ENCODE results near the gene TRMT61A.
"Not testable (repeated sequence)": the region's sequence is repeated elsewhere in the genome, so short reads cannot be mapped to it uniquely, and the experiment has no call there.

Gene TRMT61A

GRCh38 chr14:103509864-103510723 lies 18.9 kb upstream of the TRMT61A start:
- no peak for DNase-seq

DNA sequence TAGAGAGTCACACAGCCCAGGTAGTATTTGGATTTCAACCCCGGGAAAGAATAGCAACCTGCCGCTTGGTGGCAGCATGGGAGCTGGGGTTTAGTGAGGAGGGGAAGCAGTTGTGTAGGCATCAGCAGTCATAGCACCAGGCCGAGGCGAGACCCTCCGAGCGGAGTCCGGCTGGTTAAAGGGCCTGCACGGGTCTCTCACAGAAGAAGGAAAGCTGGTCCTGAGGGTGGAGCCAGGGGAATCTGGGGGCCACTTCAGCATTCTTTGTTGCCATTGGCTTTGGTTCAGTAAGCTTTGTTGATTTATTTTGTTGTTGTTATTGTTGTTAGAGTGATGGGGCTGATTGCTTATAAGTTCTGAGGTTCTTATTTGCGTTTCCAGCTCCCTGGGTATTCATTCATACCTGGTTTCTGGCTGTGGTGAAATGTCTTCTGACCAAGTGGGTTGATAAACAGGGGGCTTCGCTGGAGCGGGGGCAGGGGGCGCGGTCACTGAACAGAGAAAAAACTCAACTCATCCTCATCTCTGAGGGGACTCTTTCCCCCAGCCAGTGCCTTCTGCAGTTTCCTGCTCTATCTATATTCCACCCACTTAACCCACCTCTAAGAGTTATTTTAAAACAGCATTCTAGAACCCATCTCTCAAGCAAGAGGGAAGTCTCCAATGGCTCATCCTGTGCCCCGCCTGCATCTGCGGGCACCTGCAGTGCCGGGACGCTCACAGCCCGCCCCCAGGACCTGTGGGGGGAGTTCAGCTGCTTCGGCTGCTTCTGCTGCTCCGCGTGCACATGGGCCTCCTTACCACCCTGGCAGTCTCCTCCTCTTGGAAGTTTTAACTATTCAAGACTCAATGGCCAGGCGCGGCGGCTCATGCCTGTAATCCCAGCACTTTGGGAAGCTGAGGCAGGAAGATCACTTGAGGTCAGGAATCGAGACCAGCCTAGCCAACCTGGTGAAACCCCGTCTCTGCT lies 18.0 kb upstream of the TRMT61A start:
- no peak for DNase-seq

- DNase-seq, result not testable (repeated sequence)
These were observed 16.8 kb upstream of the TRMT61A start for GRCh38 chr14:103512180-103512579.

GRCh38 chr14:103512701-103513611 lies 16.0 kb upstream of the TRMT61A start:
- DNase-seq, result no peak

DNA sequence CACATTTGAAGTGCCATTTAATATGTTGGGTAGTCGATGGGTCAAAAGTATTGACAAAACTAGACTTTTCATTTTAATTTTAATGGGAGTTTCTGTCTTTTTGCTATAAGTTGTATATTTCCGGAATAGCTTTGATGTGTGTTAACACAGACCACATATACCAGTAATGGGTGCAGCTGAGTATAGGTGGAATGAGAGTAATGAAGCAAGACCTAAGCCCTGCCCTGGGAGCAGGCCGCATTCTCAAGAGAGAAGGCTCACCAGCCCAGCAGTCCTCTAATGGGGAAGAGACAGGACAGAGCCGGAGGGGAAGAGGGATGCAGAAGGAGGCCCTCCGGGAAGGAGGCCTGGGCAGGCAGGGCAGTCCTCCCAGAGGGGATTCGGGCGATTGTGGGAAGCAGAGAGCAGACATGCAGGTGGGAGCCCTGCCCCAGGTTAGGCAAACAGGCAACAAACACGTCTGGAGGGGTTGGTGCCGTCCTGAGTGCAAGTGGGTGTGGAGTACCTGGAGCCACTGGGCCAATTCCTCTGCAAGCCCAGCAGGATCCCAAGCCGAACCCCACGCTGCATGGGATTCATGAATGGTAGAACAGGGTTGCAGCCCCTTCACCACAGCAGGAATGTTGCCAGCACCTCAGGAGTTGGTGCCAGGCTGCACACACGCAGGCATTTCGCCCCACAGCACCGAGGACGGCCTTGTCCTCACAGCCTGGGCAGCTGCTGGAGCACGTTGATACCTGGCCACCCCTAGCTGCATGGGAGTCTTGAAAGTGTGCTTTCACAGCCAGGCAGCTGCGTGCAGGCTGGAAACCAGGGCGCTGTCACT lies 14.2 kb upstream of the TRMT61A start:
- DNase-seq, result no peak

GRCh38 chr14:103516426-103517173 lies 12.4 kb upstream of the TRMT61A start:
- DNase-seq, result no peak

DNA sequence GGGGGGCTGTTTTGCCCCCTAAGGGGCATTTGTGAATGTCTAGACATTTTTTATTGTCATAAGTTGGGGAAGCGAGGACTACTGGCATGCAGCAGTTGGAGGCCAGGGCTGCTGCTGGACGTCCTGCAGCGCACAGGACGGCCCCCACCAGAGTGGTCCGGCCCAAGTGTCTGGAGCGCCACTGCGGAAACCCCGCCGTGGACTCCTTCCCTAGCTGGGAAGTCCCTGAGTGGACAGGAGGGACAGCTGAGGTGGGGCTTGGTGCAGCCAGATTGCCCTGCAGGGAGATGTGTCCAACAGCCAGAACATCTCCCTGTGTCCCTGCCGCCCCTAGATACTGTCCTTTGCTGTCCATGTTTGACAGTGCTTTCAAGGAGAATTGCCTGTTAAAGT lies 11.8 kb upstream of the TRMT61A start:
- DNase-seq, result no peak

DNA sequence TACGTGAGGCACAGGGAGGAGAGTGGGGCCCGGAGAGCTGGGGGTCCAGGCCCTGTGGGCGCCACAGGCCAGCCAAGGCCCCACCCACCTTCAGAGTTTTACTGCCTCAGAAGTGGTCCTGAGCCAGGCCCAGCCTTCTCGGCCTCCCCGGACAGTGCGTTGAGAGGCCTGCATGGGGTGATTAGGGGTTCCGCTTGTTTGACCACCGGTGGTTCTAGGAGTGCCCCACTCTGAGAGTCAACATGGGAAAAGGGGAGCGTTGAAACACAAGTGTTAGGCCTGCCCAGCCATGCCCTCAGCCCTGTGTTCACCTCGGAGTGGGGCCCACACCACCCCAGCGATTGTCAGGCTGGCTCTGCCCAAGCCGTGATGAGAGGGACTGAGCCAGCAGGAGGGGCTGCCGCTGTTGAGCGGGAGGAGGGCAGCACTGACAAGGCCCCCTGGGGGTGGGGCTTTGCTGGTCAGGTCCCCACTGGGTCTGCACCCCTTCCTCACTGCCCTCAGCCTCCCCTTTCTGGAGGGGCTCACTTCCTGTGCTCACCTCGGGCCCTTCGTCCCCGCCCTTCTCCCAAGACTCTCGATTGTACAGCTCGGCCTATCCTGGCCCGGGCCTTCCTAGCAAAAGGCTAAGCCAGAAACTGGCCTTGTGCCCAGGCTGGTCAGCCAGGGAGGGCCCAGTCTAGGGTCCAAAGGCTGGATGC lies 11.1 kb upstream of the TRMT61A start:
- no peak for DNase-seq

GRCh38 chr14:103518422-103519042 lies 10.5 kb upstream of the TRMT61A start:
- peak; percentile 35 for DNase-seq

DNA sequence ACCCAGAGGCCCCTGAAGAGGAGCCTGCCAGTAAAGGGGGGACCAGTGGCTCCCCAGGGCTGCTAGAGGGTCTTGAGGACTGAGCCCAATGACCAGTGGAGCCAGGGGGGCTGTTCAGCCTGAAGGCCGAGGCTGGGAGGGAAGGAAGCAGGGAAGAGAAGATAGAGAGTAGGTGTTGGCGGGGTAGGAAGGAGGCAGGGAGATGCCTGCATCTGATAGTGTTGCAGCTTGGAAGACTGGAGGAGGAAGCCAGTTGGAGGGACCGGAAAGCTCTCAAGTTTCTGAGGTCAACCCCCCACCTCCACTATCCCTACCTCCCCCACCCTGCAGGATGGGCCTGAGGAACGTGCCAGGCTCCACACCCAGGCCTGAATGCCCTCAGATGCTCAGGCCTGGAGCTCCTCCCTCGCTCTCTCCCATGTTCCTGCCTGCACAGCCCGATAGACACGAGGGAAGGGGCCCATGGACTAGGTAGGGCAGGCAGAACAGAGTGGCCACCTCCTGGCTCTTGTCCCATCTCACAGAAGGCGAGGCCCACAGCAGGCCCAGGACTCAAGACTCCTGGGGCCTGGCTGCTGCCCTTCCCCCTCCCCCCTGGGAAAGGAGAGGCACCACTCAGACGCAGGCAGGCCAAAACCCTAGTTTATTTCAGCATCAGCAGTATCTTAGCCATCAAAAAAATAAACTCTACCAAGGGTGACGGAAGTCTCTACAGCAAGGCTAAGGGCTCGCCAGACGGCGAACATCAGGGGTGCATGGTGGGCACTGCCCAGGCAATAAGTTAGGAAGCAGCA lies 9.8 kb upstream of the TRMT61A start:
- no peak for DNase-seq

GRCh38 chr14:103519837-103520212 lies 9.2 kb upstream of the TRMT61A start:
- no peak for DNase-seq

- no peak for DNase-seq
These were observed 8.7 kb upstream of the TRMT61A start for GRCh38 chr14:103520269-103520656.

DNA sequence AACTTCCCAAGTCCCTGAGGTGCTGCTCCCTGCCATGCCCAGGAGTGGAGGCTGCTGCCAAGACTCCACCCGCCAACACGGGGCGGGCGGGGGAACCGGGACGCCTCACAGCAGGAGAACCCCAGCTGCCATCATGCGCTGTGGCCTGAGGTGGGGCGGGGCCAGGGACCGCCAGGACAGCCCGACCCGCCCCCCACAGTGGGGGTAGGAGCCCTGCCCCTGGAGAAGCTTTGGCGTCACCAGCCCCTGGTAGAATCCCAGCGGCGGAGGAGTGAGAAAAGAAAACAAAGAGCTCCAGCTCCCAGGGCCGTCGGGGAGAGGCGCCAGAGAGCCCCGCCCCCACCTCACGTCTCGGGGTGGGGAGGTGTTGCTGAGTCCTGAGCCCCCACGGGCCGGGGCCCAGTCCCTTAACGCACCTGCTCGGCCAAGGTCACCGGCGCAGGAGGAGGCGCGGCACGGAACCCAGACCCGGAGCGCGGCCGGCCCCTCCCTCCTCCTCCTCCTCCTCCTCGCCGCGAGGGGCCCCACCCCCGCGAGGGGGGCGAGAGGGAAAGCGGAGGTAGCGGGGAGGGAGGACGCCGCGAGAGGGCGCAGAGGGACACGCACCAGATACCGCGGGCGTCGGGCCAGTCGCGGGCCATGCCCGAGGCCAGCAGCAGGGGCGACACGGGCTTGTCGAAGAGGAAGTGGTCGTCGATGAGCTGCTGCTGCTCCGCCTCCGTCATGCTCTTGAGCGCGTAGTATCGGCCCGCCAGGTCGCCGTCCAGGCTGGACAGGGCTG lies 8.1 kb upstream of the TRMT61A start:
- peak; percentile 38 for DNase-seq

GRCh38 chr14:103521438-103521950 lies 7.5 kb upstream of the TRMT61A start:
- DNase-seq, result no peak

DNA sequence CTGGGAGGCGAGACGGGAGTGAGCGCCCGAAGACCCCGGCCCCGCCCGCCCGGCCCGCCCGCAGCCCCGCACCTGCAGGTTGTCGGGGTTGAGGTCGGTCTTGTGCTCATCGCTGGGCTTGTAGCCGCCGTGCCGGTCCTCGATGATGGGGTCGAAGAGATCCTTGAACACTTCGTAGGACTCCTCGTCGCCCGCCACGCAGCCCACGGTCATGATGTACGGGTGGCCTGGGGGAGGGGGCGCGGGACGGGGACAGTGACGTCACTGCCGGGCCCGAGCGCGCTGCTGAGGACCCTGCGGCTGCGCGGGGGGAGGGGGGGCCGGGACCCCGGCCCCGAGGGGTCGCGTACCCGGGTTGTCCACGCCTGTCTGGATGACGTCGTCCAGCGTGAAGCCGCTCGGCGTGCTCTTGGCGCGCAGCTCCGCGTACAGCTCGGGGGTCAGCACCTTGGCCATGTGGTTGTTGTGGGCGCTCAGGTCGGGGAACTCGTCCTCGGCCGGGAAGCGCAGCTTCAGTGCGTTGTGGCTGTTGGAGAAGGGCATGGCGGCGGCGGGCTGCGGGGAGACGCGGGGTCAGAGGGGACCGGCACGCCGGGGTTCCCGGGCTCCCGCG lies 6.9 kb upstream of the TRMT61A start:
- no peak for DNase-seq

GRCh38 chr14:103522649-103523574 lies 6.1 kb upstream of the TRMT61A start, which contains the start of gene CKB:
CKB (minus strand) TSS chr14:103522830; CDS start chr14:103522493, 337 bp downstream.
- DNase-seq, result no peak

Data from activated CD4-positive, alpha-beta T cell treated with anti-CD3 and anti-CD28 coated beads, Interleukin-2, amount 50 U/mL, for 16 hours (primary cell).